ENCODE data around the gene SIVA1. TPM values are rescaled to one million over a fixed set of nuclear protein-coding genes. Genes with fewer than 3 reads are reported as not detected.
"Not testable (repeated sequence)": the region's sequence is repeated elsewhere in the genome, so short reads cannot be mapped to it uniquely, and the experiment has no call there.

SIVA1 gene
- polyA plus RNA-seq, 4 donors = 48.0 to 87.2 (median 56.2) TPM

DNA sequence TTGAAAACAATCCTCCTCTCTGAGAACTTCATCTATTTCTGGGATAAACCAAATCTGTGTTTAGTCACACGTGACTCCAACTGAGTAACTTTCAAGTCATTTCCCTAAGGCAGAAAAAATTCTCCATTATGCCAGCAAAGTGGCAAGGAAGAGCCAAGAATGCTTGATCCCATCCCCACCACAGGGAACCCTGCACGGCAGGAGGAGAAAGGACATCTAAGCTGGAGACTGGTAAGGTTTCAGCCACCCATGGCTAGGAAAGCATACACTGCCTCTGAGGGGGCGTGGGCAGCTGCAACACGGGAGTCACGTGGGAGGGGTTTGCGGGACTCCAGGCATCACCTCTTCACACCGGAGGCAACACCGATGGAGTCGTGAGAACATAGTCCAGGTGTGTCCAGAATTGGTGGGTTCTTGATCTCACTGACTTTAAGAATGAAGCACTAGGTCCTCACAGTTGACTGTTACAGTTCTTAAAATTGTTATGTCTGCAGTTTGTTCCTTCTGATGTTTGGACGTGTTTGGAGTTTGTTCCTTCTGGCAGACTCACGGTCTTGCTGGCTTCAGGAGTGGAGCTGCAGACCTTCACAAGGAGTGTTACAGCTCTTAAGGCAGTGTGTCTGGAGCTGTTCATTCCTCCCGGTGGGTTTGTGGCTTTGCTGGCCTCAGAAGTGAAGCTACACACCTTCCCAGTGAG, 2.7 kb upstream of the SIVA1 start:
- DNase-seq (ENCODE audit: low read depth in 4 of 4, low spot score in 3 of 4) = no peak

DNA sequence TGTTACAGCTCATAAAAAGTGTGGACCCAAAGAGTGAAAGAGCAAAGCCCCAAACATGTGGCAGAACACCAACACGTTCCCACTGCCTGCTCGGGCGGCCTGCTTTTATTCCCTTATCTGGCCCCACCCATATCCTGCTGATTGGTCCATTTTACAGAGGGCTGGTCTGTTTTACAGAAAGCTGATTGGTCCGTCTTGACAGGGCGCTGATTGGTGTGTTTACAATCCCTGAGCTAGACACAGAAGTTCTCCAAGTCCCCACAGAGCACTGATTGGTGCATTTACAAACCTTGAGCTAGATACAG, 2.2 kb upstream of the SIVA1 start:
- not testable (repeated sequence) for DNase-seq (ENCODE audit: low read depth in 4 of 4, low spot score in 3 of 4)

DNA sequence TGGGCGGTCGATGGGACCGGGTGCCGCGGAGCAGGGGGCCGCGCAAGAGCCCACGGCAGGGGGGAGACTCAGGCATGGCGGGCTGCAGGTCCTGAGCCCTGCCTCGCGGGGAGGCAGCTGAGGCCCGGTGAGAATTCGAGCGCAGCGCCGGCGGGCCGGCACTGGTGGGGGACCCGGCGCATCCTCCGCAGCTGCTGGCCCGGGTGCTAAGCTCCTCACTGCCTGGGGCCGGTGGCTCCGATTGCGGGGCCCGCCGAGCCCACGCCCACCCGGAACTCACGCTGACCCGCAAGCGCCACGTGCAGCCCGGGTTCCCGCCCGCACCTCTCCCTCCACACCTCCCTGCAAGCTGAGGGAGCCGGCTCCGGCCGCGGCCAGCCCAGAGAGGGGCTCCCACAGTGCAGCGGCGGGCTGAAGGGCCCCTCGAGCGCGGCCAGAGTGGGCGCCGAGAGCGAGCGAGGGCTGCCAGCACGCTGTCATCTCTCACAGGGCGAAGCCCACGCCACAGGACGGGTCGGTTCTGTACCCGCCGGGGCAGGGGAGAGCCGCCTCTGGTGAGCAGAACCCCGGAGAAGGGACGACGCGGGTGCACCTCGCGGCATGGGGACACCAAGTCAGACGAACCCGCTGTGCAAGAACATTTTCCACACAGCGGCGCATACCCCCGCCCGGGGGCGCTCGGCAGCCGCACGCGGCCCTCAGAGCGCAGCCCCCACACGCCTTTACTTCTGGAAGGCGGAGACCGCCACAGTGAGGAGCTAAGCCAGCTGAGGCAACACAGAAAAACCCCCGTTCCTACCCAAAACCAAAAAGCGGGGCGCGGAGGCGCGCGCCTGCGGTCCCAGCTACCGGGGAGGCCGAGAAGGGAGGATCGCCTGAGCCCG, 1.2 kb upstream of the SIVA1 start:
- no peak for DNase-seq (ENCODE audit: low read depth in 4 of 4, low spot score in 3 of 4)

DNA sequence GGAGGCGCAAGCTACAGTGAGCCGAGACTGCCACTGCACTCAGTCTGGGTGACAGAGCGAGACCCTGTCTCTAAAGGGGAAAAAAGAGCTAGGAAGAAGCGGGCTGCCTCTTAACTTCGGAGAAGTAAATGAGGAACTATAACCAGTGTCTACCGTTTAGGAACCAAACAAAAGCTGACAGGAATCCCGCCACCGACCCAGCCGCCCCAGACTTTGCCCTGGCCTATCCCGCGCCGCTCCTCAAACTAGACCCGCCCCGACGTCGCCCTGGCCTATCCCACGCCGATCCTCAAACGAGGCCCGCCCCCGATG, 568 bp upstream of the SIVA1 start:
- DNase-seq (ENCODE audit: low read depth in 4 of 4, low spot score in 3 of 4) = no peak

DNA sequence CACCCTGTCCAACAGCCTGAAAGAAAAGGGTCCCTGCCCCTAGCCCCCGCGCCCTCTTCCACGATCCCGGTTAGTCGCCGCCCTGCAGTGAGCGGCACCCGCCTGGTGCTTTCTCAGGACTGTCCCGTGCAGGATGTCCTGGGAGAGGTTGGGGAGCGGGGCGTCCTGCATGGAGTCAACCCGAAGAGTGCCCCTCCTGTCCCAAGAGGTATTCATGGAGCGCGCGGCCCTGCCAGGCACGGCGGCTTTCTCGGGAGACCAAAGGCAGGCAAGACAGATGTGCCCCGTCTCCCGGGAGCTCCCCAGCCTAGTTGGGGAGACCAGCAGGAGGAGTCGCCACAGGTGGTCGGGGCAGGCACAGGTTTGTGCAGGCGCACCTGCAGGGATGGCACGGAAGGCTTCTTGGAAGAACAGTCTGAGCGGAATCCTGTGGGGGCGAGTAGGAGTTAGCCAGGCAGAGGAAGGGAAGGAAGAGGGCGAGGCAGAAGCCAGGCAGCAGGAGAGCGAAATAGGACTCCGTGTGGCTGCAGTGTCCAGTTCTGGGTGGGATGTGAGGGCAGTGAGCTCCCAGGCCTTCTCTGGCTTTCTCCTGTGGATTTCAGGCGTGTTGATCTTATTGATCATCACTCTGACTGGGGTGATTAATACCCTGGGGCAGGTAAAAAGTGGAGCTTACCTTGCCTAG, 723 bp downstream of the SIVA1 start:
- DNase-seq (ENCODE audit: low read depth in 4 of 4, low spot score in 3 of 4) = no peak

DNA sequence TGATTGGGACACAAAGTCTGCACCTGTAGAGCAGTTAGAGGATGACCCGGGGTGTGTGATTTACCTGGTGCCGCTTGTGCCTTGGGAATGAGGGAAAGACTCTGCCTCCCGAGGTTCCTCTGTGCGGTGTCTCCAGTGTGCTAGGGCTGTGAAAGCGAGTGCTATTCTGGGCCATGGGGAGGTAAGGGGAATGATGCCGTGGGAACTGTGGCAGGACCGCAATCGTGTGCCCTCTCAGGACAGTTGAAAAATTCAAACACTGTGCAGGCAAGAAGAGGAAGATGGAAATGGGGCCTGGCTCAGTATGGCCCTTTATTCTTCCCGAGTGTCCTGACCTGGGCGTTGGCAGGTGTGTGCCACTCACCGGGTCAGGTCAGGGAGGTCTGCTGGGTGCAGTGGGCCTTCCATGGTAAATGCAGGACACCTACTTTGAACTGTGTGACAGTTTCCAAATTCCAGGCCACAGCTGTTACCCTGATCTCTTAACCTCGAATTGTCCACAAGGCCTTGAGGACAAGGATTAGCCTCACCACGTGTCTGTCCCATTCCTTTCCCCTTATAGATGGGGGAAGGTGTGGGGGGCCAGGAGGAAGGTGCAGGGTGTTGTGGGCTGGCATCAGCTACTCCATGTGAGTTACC, 1.4 kb downstream of the SIVA1 start:
- no peak for DNase-seq (ENCODE audit: low read depth in 4 of 4, low spot score in 3 of 4)

DNA sequence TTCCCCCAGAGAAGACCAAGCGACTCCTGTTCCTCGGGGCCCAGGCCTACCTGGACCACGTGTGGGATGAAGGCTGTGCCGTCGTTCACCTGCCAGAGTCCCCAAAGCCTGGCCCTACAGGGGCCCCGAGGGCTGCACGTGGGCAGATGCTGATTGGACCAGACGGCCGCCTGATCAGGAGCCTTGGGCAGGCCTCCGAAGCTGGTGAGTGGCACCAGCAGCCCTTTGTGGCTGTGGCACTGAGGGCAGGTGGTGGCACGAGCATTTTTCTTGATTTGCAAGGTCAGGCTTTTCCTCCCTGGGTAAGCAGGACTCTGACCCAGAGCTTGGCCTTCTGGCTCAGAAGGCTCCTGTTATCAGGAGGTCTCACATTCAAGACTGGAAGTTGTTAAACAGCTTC, 2.7 kb downstream of the SIVA1 start:
- DNase-seq (ENCODE audit: low read depth in 4 of 4, low spot score in 3 of 4) = no peak

DNA sequence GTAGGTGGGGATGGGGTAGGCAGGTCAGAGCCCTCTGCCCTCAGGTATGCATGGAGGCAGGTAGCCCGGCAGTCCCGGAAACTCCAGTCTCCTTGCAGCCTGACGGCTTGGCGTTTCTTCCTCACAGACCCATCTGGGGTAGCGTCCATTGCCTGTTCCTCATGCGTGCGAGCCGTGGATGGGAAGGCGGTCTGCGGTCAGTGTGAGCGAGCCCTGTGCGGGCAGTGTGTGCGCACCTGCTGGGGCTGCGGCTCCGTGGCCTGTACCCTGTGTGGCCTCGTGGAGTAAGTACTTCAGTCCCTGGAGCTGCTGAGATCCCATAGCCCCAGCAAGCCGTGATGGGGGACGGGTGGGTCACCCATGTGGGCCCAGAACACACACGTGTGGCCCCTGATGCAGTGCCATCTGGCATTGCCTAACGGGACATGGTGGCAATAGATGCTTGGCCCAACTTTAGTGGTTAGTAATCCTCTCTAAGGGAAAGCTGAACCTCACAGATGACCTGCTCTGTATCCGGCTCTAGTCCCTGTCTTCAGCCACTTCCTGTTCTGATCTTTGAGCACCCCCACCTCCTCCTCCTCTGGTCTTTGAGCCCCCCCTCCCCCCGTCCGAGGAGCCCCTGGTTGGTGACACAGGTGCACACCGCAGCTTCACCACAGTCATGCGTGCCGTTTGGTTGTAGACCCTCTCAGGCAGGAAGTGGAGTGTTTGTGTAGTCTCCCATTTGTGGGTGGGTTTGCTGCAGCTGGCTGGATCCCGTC, 3.7 kb downstream of the SIVA1 start:
- no peak for DNase-seq (ENCODE audit: low read depth in 4 of 4, low spot score in 3 of 4)

DNA sequence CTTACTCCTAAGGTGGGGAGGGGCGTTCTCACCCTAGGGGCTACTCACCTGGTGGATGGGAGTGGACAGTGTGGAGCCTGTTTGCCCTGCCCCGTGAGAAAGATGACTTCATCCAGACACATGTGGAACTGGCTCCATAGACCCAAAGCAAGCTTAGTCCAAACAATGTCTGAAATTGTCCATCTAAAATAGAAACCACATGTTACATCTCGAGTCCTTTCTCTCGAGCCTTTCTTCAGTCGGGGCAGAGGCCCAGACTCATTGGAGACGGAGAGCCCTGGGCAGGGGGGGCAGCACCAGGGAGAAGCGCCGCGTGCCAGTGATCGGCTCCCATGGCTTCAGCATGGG, 4.3 kb downstream of the SIVA1 start:
- no peak for DNase-seq (ENCODE audit: low read depth in 4 of 4, low spot score in 3 of 4)

DNA sequence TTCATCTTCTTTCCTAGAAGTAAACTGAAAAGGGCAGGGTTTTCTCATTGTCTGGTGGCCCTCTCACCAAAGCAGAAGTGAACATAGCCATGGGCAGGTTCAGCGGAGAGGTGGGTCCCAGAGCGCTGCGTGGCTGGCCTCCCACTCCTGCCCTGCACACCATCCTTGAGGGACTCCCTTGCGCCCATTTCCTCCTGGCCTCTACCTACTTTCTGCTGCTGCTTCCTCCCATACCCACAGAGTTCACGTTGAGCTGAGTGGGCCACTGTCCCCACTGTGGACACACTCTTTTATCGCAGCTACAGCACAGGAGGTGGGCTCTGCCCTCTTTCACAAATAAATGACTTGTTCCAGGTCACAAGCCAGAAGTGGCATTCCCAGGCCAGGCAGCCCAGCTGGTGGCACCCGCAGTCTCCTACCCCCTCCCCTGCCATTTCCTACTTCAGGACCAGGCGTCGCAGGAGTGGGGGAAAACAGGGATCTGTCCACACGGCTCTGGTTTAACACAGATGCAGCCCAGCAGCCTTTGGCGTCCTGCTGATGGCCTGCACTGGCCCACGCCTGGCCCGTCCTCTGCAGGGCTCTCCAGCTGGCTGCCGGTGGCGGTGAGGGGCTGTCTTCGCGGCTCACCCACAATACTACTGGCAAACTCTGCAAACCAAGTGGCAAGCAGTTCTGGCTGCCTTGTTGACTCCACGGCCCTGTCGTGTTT, 4.9 kb downstream of the SIVA1 start:
- no peak for DNase-seq (ENCODE audit: low read depth in 4 of 4, low spot score in 3 of 4)

DNA sequence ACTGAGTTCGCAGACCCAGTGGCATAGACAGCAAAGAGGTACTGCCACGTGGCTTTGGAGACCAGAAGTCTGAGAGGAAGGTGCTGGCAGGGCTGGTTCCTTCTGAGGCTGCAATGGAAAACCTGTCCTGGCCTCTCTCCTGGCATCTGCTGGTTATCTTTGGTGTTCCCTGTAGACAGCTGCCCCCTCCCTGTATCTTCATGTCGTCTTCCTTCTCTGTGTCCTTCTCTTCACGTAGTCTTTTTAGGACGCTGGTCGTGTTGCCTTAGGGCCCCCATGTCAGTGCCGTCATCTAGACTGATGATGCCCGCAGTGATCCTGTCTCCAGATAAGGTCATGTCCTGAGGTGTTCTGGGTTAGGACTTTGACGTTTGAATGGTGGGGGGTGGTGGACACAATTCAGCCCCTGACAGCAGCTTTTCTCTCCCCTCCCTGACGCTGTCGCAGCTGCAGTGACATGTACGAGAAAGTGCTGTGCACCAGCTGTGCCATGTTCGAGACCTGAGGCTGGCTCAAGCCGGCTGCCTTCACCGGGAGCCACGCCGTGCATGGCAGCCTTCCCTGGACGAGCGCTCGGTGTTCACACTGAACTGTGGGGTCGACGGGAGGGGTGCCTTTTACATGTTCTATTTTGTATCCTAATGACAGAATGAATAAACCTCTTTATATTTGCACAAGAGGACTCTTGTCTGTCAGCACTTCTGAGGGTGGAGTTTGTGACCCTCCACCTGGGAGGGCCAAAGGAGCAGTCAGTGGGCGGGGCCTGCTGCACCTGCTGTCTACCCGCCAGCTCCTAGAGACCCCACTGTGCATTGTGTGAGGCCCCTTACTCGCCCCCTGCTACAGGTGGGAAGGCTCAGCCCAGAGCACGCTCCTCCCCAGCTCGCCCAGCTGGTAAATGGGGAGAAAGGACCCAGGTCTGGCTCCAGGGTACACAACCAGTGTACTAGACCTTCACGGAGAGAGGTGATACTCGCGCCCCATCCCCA, 6.3 kb downstream of the SIVA1 start:
- no peak for DNase-seq (ENCODE audit: low read depth in 4 of 4, low spot score in 3 of 4)

DNA sequence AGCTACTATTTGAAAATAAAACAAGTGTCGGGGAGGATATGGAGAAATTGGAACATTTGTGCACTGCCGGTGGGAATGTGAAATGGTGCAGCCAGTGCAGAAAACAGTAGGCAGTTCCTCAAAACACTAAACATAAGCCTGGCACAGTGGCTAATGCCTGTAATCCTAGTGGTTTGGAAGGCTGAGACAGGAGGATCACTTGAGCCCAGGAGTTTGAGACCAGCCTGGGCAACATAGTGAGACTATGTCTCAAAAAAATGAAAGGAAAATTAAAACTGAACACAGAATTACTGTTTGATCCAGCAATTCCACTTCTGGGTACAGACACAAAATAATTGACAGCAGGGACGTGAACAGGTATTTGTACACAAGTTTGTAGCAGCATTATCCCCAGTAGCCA, 12.6 kb downstream of the SIVA1 start:
- no peak for DNase-seq (ENCODE audit: low read depth in 4 of 4, low spot score in 3 of 4)

DNA sequence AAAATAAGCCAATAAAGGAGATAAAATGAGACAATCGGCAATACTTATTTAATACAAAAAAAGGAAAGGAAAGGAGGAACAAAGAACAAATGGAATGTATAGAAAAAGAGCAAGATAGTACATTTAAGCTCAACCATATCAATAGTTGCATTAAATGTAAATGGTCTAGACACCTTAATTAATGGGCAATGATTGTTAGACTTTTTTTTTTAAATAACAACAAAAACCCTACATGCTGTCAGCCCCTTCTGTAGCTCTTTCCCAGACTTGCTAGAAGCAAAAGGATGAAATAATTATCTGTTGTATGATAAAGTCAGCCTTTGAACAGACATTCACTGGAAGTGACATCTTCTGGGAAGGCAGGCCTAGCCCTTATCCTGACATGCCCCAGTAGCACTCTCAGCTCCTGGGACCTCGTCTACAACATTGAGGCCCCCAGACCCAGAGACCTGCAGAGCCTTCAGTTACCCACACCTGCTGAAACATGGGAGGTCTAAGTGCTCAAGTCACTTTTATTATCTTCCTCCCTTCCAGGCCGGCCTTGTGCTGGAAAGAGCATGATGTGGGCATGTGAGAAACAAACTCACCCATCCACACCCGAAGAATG, 13.4 kb downstream of the SIVA1 start:
- DNase-seq (ENCODE audit: low read depth in 4 of 4, low spot score in 3 of 4) = no peak

DNA sequence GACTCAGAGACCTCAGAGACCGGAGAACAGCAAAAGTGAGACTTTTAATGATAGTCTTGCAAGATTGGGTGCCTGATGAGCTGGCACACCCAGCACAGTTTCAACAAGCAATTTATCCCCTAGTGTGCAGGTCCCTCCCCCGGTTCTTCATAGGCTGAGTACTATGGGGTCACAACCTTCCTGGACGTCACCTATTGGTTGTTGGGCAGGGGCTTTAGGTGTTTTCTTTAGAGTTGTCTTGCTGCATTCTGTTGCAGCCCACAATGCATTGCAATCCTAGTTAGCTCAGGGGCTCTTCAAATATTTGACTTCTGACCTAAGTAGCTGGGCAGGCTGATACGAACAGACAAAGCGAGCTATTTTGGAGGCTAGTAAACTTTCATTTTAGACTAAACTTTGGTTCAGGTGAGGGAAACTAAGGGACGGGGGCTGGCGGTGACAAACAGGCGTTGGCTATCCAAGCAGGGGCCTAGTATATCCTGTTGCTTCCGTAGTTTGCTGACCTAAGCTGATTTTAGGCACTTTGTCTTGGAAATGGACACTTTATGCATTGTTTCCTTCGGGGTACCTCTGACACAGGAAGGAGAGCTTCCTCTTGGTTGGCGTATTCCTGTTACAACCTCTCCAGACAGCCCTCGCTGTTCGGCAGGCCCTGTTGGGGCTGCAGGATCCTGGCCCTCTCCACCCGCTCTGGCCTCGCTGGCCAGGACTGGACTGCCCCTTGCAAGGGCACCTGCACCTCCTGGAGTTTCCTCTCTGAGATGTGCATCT, 14.1 kb downstream of the SIVA1 start:
- DNase-seq (ENCODE audit: low read depth in 4 of 4, low spot score in 3 of 4) = no peak

DNA sequence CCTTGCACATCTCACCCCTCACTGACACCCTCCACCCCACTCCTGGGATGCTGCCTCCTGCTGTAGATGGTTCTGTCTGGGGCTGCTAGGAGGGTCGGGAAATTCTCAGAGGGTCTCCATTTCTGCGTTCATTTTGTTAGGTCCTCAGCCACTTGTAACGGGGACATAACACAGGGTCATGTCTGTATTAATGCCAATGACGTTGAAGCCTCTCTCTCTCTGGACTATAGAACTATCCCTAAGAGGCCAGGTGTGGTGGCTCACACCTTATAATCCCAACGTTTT, 14.6 kb downstream of the SIVA1 start:
- no peak for DNase-seq (ENCODE audit: low read depth in 4 of 4, low spot score in 3 of 4)

DNA sequence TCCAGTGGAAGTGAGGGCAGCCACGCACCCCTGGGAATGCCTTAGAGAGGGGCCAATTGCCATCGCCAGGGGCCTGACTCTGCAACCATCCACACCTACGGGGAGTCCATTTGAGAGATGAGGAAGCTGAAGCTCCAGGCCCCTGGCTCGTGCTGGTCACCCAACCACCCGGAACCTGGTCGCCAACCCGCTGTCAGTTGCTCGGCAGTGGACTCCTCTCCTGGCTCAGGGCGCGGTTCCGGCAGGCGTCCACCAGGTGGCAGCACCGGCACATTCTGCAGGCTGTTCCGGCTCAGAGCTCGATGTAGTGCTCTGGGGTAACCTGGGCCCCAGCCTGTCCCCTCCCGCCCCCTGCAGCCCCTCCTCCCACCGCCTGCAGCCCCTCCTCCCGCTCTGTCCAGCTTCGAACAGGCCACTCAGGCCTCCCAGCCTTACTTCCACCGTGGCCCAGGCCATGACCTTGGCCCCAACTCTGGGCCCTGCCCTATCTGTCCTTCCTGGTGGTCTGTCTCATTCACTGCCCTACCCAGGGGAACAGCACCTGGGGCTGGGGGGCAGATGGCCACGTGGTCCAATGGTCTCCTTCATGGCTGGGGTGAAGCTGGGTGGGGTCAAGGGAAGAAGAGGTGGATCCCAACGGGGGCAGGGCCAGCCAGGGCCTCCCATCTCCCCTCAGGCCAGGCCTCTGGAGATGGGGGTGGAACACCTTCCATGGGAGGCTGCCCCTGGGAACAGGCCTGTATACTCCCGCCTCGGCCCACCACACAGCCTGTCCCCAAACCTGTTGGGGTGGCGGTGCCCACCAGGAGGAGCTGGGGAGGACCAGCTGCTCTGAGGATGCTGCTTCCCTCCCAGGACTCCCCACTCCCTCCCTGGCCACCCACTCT, 15.7 kb downstream of the SIVA1 start:
- DNase-seq (ENCODE audit: low read depth in 4 of 4, low spot score in 3 of 4) = peak in 3 of 4 donors; percentile 65 to 73 (median 71)

All from left renal pelvis (tissue), 4 donors.